ENCODE results near the gene RAE1. TPM values are rescaled to one million over a fixed set of nuclear protein-coding genes. Genes with fewer than 3 reads are reported as not detected.

RAE1 gene
- total and polyA plus RNA-seq, 2 of the 8 experiments (the other 6 are each of a cell fraction or from before 2014, with no cell fraction given) = 35.9 to 44.9 TPM

GRCh38 chr20:57405236-57406016 is 54.4 kb downstream of the RAE1 start:
- Histone ChIP-seq H2BK15ac (ENCODE audit: low read length) (no peak overlapping the region), H3K27ac (ENCODE audit: low read depth, low read length) (no peak overlapping the region), H2BK120ac (replicated peaks; ENCODE audit: low read depth, low read length) (no peak overlapping the region), H3K23me2 (ENCODE audit: low read depth, low read length) (no peaks in the 10 kb centered on the region), H3K56ac (replicated peaks; ENCODE audit: insufficient read length, low read depth, low read length) (no peak overlapping the region), H3K9me3 (ENCODE audit: insufficient read depth in 2 of 2, low read depth in 1 of 2, low read length in 1 of 2) (no peaks in the 10 kb centered on the region), H3K79me1 (ENCODE audit: low read depth, low read length) (peaks cover 7% of the 10 kb centered on the region), H3K79me2 (ENCODE audit: control insufficient read depth in 1 of 2, insufficient read depth in 2 of 2, low read length in 2 of 2) (peaks cover 0 to 23% of the 10 kb centered on the region in 2 experiments; a peak in 1 of 4 replicates), H3K9ac (replicated peaks in 1 of 4; ENCODE audit: extremely low read depth in 1 of 4, low read depth in 3 of 4, low read length in 3 of 4) (no peak overlapping the region), H2BK5ac (ENCODE audit: low read depth, low read length) (no peak overlapping the region), H2BK20ac (ENCODE audit: low read length) (no peak overlapping the region), H4K5ac (ENCODE audit: insufficient read length, low read depth, low read length) (no peak overlapping the region), H3K4me1 (replicated peaks in 1 of 4; ENCODE audit: control insufficient read depth in 3 of 4, insufficient read depth in 4 of 4, low read length in 3 of 4) (no peaks in the 10 kb centered on the region), H4K91ac (replicated peaks; ENCODE audit: insufficient read length, low read length) (no peak overlapping the region), H2AFZ (ENCODE audit: low read length) (no peak overlapping the region), H3K18ac (ENCODE audit: extremely low read depth, low read length) (no peak overlapping the region), H2BK12ac (ENCODE audit: low read depth, low read length) (no peak overlapping the region), H3K4ac (replicated peaks; ENCODE audit: insufficient read length, low read depth, low read length) (no peak overlapping the region), H3K4me2 (ENCODE audit: insufficient read depth in 1 of 2, low read depth in 2 of 2, low read length in 2 of 2) (no peak overlapping the region), H3K27me3 (replicated peaks in 1 of 4; ENCODE audit: control insufficient read depth in 3 of 4, extremely low read depth in 1 of 4, insufficient read depth in 3 of 4, low read length in 3 of 4) (no peaks in the 10 kb centered on the region), H3K4me3 (ENCODE audit: extremely low read depth in 1 of 4, insufficient read depth in 2 of 4, low read depth in 3 of 4, low read length in 4 of 4) (no peak overlapping the region), H3K23ac (ENCODE audit: insufficient read length) (no peak overlapping the region), H4K8ac (ENCODE audit: extremely low read depth, insufficient read depth, low read length) (no peak overlapping the region; the same call in 1 of the 2 replicates), H3K14ac (ENCODE audit: insufficient read length) (no peak overlapping the region), H3K36me3 (ENCODE audit: control insufficient read depth in 2 of 4, insufficient read depth in 4 of 4, low read length in 3 of 4) (peaks cover 2 to 56% (median 27%) of the 10 kb centered on the region in 4 experiments; a peak in 6 of 8 replicates), H2AK5ac (ENCODE audit: low read depth, low read length) (no peak overlapping the region), H4K20me1 (replicated peaks in 1 of 2; ENCODE audit: control insufficient read depth in 1 of 2, insufficient read depth in 2 of 2, low read length in 2 of 2) (peaks cover 18 to 37% of the 10 kb centered on the region in 2 experiments)
- FAIRE-seq (no peak), DNase-seq (ENCODE audit: low read depth in 1 of 2, low spot score in 2 of 2) (no peak)
- TF ChIP-seq SIRT6 (IDR thresholded peaks at IDR 0.05; ENCODE audit: low read length) (no peak), CBX8 (IDR thresholded peaks at IDR 0.05; ENCODE audit: borderline replicate concordance, low read depth, low read length) (no peak), JUN (IDR thresholded peaks at IDR 0.05; ENCODE audit: low read depth, low read length) (no peak), HDAC6 (IDR thresholded peaks at IDR 0.05; ENCODE audit: low read depth, low read length) (no peak), CTBP2 (IDR thresholded peaks at IDR 0.05; ENCODE audit: borderline replicate concordance, insufficient read depth, insufficient read length, low read length) (no peak)
- ChIA-PET POLR2A (ENCODE audit: partially characterized antibody) (interaction anchor here (0.6 to 2.2 kb wide), 4 partner anchors 10 to 88 kb away, joined by 3 to 9 read pairs (median 4); no protein-coding TSS in a partner anchor), CTCF (ENCODE audit: partially characterized antibody) (interaction anchor here (0.9 to 4.2 kb wide), 7 partner anchors 13 to 76 kb away, joined by 3 to 18 read pairs (median 4); no protein-coding TSS in a partner anchor)
- 89% methylated on average over 17 of the region's 18 CpGs; no CpG with 5 or more reads in 1 of the 2 experiments for WGBS, 2 experiments (ENCODE audit: extremely low coverage in 1 of 2, insufficient coverage in 1 of 2, insufficient read length in 1 of 2, insufficient replicate concordance in 2 of 2, low coverage in 1 of 2, low lambda C conversion rate in 2 of 2, missing lambda C conversion rate in 1 of 2)

Measured in H1 (cell line).